GM12891 (cell line): ENCODE measurements around the gene R3HDM1.
"Not testable (repeated sequence)": the region's sequence is repeated elsewhere in the genome, so short reads cannot be mapped to it uniquely, and the experiment has no call there.

Experiments used
- DNase-seq: peaks from one replicate; pipeline ENCODE4 v3.0.0; 2011; ENCODE audit warnings: low spot score; ENCODE audit not compliant: insufficient read length
- FAIRE-seq: peaks from 2 replicates; lab custom pipeline; 2011; peaks lifted over from hg19 to GRCh38; lab: Jason Lieb, UNC
- PAX5 ChIP-seq: IDR thresholded peaks from 2 replicates; pipeline ENCODE4 v1.6.1; 2011; ENCODE audit warnings: low read length, moderate library complexity, mild to moderate bottlenecking; ENCODE audit not compliant: insufficient read depth, severe bottlenecking
- POLR2A ChIP-seq: IDR thresholded peaks from 2 replicates; pipeline ENCODE4 v1.6.1; 2011; ENCODE audit warnings: low read depth, low read length, control low read depth
- POLR2AphosphoS5 ChIP-seq: IDR thresholded peaks from 2 replicates; pipeline ENCODE4 v1.6.1; 2011; ENCODE audit warnings: low read depth, low read length, control low read depth
- POU2F2 ChIP-seq: IDR thresholded peaks from 2 replicates; pipeline ENCODE4 v1.6.1; 2011; ENCODE audit warnings: low read depth, mild to moderate bottlenecking, control low read depth, low read length, moderate library complexity
- SPI1 ChIP-seq: IDR thresholded peaks from 2 replicates; pipeline ENCODE4 v1.6.1; 2011; ENCODE audit warnings: low read depth, low read length, control low read depth
- TAF1 ChIP-seq: IDR thresholded peaks from 2 replicates; pipeline ENCODE4 v1.6.1; 2011; ENCODE audit warnings: low read depth, low read length, control low read depth

Gene R3HDM1

GRCh38 chr2:135698838-135699237 lies 167.6 kb downstream of the R3HDM1 start:
- FAIRE-seq: no peak
- no peak for DNase-seq
- no peak for TF ChIP-seq POLR2AphosphoS5
- no peak for TF ChIP-seq POU2F2
- TF ChIP-seq PAX5: no peak
- TF ChIP-seq TAF1: no peak
- TF ChIP-seq POLR2A: no peak
- no peak for TF ChIP-seq SPI1

- DNase-seq: no peak
- FAIRE-seq: no peak
- TF ChIP-seq SPI1 (no peak), TAF1 (no peak), PAX5 (no peak), POLR2AphosphoS5 (no peak), POU2F2 (no peak), POLR2A (no peak)
Measured at GRCh38 chr2:135701442-135701841, 170.2 kb downstream of the R3HDM1 start.

GRCh38 chr2:135703300-135703699 lies 172.0 kb downstream of the R3HDM1 start:
- no peak for FAIRE-seq
- TF ChIP-seq PAX5: no peak
- no peak for TF ChIP-seq POLR2AphosphoS5
- no peak for TF ChIP-seq POLR2A
- no peak for TF ChIP-seq TAF1
- no peak for TF ChIP-seq POU2F2
- TF ChIP-seq SPI1: no peak
- no peak for DNase-seq

DNA sequence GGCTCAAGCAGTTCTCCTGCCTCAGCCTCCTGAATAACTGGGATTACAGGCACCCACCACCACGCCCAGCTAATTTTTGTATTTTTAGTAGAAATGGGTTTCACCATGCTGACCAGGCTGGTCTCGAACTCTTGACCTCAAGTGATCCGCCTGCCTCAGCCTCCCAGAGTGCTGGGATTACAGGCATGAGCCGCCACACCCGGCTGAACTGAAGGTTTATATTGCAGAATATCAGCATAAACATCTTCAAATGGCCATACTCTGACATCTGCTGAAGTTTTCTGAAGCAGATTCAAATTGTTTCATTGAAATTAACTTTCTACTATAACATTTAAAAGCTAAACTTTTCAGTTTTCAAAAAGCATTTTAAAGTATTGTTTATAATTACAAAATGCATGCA lies 172.8 kb downstream of the R3HDM1 start:
- not testable (repeated sequence) for DNase-seq, FAIRE-seq

- TF ChIP-seq SPI1: no peak
- TF ChIP-seq TAF1: no peak
- TF ChIP-seq POLR2AphosphoS5: no peak
- no peak for TF ChIP-seq POU2F2
- TF ChIP-seq POLR2A: no peak
- no peak for TF ChIP-seq PAX5
- FAIRE-seq (no peak), DNase-seq (no peak)
Measured at GRCh38 chr2:135708159-135708558, 176.9 kb downstream of the R3HDM1 start.

- TF ChIP-seq POLR2AphosphoS5: no peak
- TF ChIP-seq PAX5: no peak
- no peak for TF ChIP-seq TAF1
- no peak for TF ChIP-seq POU2F2
- no peak for TF ChIP-seq SPI1
- no peak for TF ChIP-seq POLR2A
- DNase-seq: peak; percentile 21
- peak; percentile 94 for FAIRE-seq
Measured at GRCh38 chr2:135709992-135710391, 178.7 kb downstream of the R3HDM1 start.

DNA sequence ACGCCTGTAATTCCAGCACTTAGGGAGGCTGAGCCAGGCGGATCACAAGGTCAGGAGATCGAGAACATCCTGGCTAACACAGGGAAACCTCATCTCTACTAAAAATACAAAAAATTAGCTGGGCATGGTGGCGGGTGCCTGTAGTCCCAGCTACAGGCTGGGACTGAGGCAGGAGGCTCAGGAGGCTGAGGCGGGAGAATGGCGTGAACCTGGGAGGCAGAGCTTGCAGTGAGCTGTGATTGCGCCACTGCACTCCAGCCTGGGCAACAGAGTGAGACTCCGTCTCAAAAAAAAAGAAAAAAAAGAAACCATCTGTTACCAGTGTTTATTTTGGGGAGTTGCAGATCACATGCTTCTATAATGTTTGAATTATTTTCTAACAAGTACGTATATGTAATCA lies 183.8 kb downstream of the R3HDM1 start:
- FAIRE-seq, DNase-seq: not testable (repeated sequence)

DNA sequence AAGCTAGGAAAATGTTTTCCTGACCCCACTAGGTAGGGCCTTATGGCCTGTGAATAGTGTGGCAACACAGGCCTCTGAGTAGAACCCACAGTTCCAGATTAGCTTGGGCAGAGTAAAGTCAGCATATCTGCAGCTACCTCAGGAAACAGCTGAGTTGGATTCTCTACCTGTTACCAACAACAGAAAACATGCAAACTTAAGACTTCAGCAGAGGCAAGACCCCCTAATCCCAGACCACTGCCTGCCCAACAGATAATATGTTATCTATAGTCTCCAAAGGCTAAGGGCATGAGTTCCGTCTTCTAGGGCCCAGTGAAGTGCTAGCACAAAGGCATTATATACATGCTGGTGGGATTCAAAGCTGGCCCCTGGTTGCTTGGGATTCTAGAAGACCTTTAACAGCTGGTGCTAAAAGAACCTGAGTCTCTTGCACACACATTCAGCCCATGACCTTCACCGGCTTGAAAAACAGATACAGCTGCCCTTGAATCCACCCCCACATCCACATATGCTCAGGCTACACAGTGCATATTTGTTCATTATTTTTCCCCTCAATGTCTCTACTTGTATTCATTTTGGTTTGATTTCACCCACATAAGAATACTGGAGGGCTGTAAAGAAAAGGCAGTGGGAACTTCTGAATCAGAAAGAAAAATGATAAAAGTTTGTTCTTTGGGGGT lies 196.9 kb downstream of the R3HDM1 start:
- FAIRE-seq: no peak
- TF ChIP-seq SPI1 (no peak), POLR2AphosphoS5 (no peak), POLR2A (no peak), TAF1 (no peak), PAX5 (no peak), POU2F2 (no peak)
- DNase-seq: no peak

- no peak for FAIRE-seq
- DNase-seq: no peak
- TF ChIP-seq PAX5 (no peak), POLR2A (no peak), SPI1 (no peak), POU2F2 (no peak), TAF1 (no peak), POLR2AphosphoS5 (no peak)
Measured at GRCh38 chr2:135732561-135732960, 201.3 kb downstream of the R3HDM1 start.

DNA sequence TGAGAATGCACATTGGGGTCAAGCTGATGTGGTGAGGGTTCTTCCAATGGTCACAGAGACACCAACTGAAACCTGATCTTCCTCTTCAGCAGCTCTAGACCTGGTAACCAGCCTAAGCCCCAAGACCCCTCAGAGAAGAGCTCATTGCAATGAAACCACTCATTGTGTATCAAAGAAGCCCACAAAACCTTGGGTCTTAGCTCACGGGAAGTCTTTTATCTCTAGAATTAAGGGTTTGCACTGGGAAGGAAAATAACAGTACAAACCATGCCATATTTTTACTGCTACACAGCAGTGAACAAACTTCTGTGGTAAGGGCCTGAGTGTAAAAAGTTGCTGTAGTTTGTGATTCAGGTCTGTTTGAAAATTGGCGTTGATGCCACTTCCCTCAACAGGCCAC lies 201.8 kb downstream of the R3HDM1 start:
- FAIRE-seq: no peak
- TF ChIP-seq SPI1: no peak
- TF ChIP-seq POLR2A: no peak
- no peak for TF ChIP-seq TAF1
- no peak for TF ChIP-seq PAX5
- TF ChIP-seq POU2F2: no peak
- no peak for TF ChIP-seq POLR2AphosphoS5
- no peak for DNase-seq

DNA sequence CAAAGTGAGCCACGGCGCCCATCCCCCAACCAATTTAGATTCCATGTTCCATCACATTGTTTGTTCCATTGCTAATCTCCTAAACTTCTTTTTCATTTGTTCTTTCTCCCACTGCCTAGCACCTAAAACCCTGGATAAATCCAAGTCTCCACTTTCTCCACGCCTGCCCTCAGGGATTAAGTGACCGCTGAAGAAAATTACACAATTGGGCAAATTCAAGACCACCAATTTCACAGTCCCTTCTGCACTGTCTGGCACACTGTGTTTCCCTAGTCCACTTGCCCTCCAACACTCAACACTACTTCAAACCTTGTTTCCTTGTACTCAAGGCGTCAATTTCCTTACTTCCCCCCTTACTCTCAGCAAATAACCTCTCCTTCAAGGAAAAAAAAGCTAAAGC lies 205.3 kb downstream of the R3HDM1 start:
- DNase-seq: no peak
- TF ChIP-seq PAX5 (no peak), POU2F2 (no peak), POLR2AphosphoS5 (no peak), TAF1 (no peak), SPI1 (no peak), POLR2A (no peak)
- FAIRE-seq: no peak
